ENCODE results near the gene CDH23.

The CDH23 gene

GRCh38 chr10:71467161-71467560 lies 70.4 kb downstream of the CDH23 start:
- no peak for DNase-seq (ENCODE audit: low spot score)

DNA sequence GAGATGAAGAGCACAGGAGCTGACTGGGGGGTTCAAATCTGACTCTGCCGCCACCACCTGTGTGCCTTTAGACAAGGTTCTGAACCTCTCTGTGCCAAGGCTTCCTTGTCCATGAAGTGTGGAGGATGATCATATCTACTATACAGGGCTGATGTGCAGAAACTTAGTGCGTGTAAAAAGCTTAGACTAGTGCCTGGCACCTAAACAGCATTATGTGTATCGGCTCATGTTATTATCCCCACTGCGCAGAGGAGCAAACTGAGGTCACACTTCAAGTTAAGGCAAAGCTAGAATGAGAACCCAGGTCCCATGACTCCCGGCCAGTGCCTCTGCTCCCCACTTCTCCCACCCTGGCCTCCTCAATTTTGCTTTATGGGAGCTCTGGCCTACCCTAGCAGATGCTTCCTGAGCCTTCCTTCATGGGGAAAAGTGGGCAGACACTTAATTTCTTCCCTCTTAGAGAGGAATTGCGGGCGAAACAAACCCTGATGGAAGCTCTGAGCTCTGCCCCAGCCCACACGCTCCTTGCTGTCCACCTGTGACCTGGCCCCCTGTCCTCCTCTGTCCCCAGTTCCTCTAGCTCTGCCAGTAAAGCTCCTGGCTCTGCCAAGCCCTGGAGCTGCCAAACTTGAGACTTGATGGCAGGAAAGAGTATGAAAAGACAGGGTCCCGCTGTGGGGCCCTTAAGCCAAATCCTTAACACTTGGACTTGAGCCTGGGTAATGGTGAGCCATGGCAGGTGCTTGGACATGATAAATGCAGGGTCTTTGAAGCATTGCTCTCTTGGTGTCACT lies 71.0 kb downstream of the CDH23 start:
- DNase-seq (ENCODE audit: low spot score), result no peak

GRCh38 chr10:71468363-71469094 lies 71.8 kb downstream of the CDH23 start:
- DNase-seq (ENCODE audit: low spot score), result no peak

GRCh38 chr10:71471006-71471405 lies 74.3 kb downstream of the CDH23 start:
- DNase-seq (ENCODE audit: low spot score), result no peak

DNA sequence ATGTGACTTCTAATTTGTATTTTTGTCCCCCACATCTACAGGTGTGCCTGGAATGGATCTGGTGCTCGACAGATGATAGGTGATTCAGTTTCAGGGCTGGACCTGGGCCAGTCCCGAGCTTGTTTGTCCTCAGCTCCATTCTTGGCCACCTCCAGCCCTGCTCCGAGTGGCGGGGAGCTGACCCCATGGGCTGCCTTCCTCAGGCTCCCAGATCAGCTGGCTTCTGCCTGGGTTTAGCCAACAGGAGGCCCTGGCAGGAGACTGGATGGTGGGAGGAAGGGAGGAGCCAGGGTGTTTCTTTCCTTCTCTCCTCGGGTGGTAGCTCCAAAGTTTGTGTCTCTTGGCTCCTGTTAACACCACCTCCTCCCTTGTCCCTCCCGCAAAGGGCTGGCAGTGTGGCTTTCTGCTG lies 75.2 kb downstream of the CDH23 start:
- DNase-seq (ENCODE audit: low spot score), result no peak

DNA sequence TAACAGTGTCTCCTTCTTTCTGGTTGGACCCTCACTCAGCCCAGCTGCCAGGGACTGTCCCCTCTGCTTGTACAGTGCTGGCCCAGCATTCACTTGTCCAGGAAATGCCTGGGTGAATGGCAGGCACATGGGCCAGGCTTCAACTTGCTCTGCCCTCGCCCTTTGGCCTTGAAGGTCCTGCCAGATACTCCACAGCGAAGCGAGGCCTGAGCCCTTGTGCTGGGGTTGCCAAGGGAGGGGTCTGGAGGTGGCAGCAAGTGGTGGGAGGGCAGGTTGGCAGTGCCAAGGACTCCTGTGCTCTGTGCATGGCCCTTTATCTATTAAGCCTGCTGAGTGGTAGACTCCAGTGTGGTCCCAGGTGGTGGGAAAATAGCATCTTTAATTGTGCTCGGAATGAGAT lies 75.7 kb downstream of the CDH23 start:
- DNase-seq (ENCODE audit: low spot score), result no peak

DNA sequence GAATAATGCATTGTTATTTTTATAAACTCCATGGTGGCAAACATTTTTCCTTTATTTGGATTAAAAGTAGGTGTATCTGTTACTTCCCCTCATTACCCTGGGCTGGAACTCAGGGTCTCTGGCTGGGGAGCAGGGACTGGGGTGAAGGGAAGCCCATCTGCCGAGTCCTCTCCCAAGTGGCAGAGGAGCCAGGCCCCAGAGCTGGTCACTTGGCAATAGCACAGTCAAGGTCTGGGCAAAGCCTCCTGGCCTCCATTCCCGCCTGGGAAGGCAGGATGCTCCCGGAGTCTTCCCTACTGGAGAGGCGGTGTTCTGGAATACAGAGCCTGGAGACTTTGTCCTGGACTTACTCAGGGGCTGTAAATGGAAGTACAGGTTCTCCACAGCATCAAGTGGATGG lies 76.2 kb downstream of the CDH23 start:
- no peak for DNase-seq (ENCODE audit: low spot score)

DNA sequence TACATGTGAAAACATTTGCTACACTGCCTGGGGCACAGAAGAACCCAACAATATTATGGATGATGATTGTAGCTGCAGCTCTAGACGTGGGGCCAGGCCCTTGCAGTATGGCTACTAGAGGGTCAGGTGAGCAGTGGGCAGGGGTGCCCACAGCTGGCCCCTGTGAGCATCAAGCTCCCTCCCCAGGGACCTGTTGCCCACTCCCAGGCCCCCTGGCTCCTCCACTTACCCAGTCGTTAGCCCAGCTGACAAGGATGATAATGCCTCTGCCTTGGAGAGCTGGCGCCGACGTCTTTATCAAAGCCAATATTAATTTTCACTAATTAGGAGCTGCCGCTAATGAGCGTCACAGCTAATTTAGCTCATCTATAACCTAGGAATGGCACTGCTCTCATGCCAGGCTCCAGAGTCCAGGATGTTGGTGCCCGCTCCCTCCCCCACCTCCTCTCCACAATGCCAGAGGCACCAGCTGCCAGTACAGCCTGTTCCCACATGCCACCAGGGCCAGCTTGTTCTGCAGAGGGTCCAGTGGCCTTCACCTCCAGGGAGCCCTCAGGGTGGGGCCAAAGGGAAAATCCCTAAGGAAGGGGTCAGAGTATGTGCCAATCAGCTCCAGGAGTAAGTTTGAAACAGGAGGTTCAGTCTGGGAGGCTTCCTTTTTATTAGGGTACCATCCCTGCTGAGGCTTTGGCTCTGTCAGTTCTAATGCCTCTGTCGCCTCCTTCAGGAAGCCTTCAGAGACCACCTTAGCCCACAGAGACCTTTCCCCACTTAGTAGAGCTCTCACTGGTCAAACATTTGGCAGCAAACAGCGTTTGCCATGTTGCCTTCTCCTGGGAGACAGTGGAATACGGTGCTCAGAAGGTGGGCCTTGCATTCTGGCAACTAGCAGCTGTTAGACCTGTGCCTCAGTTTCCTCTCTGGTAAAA lies 77.2 kb downstream of the CDH23 start:
- DNase-seq (ENCODE audit: low spot score), result no peak

DNA sequence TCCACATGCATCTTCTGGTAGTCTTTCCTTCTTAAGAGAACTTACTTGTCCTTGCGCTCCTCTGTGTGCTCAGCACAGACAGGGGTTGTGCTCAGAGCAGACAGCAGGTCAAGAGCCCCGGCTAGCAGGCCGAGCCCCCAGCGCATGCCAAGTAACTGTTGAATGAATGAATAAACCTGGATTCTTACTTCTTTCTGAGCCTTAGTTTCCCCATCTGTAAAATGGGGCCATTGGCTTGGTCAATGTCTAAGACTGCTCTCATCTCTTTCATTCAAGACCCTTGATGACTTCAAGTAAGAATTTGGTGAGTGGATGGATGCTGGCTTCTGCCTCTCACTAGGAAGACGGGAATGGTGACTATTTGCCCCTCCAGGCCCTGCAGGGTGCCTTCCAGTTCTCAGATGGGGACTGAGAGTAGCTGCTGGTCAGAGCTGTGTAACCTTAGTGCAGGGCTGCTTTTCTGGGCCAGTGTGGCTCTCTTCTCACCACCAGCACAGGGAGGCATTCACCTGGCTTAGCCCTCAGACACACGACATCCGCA lies 78.1 kb downstream of the CDH23 start:
- DNase-seq (ENCODE audit: low spot score), result no peak

- DNase-seq (ENCODE audit: low spot score), result no peak
These were observed 78.6 kb downstream of the CDH23 start for GRCh38 chr10:71475243-71475871.

- no peak for DNase-seq (ENCODE audit: low spot score)
These were observed 79.7 kb downstream of the CDH23 start for GRCh38 chr10:71476228-71477011.

DNA sequence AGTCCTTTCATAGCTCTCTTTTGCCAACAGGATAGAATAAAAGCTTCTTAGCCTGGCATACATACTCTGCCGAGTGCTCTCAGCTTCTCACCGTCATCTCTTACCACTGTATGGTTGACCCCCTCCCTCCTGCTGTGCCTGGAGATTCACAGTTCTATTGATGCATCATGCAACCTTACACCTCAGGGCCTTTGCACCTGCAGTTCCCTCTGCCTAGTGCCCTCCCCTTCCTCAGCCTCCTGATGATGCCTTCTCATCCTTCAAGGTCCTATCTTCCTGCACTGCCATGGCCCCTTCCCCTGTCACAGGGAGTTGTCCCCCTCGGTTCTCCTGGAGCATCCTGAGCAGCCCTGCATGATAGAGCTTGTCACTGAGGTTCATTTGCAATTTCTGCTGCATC lies 81.5 kb downstream of the CDH23 start:
- no peak for DNase-seq (ENCODE audit: low spot score)

DNA sequence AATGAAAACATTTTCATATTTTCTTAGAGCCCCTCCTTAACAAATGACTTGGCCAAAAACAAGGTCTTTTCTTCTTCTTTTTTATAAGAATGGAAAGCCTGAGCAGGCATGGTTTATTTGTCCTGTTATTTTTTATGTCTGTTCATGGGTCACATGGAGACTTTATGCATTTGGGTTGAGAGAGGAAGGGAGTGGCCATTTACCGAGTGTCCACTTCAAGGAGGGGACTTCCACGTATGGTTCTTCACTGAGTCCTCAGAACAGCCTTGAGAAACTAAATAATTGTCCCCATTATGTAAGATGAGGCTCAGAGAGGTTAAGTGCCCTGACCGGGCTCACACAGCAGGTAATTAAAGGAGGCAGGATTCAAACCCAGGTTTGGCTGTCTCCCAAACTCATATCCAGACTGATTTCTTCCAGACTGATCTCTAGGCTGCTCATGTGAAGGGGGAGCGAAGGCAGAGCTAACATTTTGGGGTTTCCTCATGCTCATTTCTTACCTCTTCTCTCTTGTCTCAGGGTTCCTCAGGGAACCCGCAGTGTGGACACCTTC lies 82.2 kb downstream of the CDH23 start:
- DNase-seq (ENCODE audit: low spot score), result no peak

- no peak for DNase-seq (ENCODE audit: low spot score)
These were observed 83.1 kb downstream of the CDH23 start for GRCh38 chr10:71479831-71480230.

- no peak for DNase-seq (ENCODE audit: low spot score)
These were observed 83.9 kb downstream of the CDH23 start for GRCh38 chr10:71480662-71481061.

GRCh38 chr10:71481746-71482410 lies 85.2 kb downstream of the CDH23 start:
- DNase-seq (ENCODE audit: low spot score), result no peak

DNA sequence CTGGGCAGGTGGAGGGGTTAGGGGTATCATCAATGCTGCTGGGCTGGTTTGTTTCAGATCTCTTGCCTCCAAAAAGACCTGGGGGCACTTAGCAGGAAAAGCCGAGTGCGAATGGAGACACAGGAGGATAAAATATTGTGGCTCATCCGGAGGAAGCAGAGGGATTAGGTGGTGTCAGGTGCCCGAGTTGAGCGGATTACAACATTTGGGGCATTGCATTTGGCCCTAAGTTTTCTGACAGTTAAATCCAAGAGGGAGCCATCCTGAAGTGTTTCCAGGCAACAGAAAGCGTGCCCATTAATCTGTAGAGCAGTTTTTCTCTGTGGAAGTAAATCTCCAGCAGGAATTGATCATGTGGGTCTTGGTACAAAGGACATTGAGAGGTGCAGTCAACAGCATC lies 85.9 kb downstream of the CDH23 start:
- DNase-seq (ENCODE audit: low spot score), result no peak

DNA sequence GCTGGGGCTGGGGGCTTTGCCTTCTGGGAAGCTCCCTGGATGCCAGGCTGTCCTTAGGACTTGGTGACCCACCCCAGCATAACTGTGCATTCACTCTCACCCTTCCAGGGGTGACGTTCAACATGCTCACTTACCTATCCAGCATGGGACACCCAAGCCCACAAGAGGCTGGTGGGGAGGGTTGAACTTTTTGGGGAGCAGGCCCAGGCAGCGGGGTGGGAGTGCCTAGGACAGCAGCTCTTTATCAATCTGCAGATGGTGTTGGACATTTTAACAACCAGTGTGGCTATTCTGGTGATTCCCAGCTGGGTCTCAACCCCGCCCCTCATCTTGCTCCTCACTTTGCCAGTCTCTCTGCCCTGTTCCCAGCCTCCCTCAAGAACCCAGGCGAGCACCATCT lies 86.4 kb downstream of the CDH23 start:
- DNase-seq (ENCODE audit: low spot score), result no peak

DNA sequence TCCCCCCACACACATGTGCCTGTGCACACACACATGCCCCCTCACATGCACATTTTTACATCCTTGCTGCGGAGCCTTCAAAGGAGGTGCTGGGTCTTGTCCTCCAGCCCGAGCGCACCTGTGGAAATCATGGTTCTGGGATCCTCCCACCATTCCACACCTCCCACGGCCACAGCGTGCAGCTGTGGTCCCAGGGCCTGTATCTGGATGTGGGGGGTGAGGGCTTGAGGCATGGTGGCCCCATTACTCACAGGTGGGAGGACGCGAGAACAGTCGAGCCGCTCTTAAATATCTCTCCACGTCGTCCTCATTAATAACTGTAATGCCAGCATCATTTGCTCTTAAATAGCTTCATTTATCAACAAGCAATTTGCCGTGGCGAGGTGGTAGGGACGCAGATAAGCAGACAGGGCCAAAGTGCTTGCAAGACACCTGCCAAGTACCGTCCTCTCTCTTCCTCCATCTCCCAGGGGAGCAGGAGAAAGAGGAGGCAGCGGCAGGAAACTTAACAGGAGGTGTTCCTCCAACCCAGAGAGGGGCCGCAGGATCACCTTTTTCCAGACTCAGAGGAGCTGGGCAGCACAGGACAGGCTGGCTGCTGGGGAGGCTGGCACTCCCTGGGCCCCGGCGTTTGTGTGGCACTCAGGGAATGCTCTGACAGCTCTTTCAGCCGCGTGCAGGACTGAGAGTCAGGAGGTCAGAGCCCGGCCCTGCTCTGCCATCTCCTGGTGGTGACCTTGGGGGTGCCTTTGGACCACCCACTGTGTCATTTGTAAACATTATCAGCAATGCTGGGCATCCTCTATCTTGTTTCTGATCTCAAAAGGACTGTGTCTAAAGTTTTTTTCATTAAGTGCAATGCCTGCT lies 87.4 kb downstream of the CDH23 start:
- no peak for DNase-seq (ENCODE audit: low spot score)

Data from activated CD4-positive, alpha-beta T cell treated with anti-CD3 and anti-CD28 coated beads, Interleukin-2, Interleukin-4, amounts not matched to agents 100 ng/mL and 50 ng/mL, durations not matched to agents 16 hours and 8 hours (primary cell).